Activated CD8-positive, alpha-beta memory T cell treated with anti-CD3 and anti-CD28 coated beads for 4 hours (primary cell): ENCODE data around the gene EVPL.
"Not testable (repeated sequence)": the region's sequence is repeated elsewhere in the genome, so short reads cannot be mapped to it uniquely, and the experiment has no call there.

Source experiments
- DNase-seq, 2 donors: peaks; one replicate each; pipeline ENCODE4 v3.0.0-alpha.2; 2020; ENCODE audit warnings: low read depth in 2 of 2

Gene EVPL

GRCh38 chr17:76048025-76048605 lies 21.0 kb upstream of the EVPL start:
- DNase-seq, result no peak

GRCh38 chr17:76046064-76046463 lies 19.0 kb upstream of the EVPL start:
- DNase-seq, result no peak

- DNase-seq, result not testable (repeated sequence)
These were observed 17.4 kb upstream of the EVPL start for GRCh38 chr17:76044475-76045007.

- not testable (repeated sequence) for DNase-seq
These were observed 15.8 kb upstream of the EVPL start for GRCh38 chr17:76042868-76043267.

- no peak for DNase-seq
These were observed 13.3 kb upstream of the EVPL start for GRCh38 chr17:76040376-76040775.

- DNase-seq, result no peak
These were observed 12.0 kb upstream of the EVPL start for GRCh38 chr17:76039121-76039520.

GRCh38 chr17:76038050-76038449 lies 10.9 kb upstream of the EVPL start:
- no peak for DNase-seq

- DNase-seq, result no peak
These were observed 9.6 kb upstream of the EVPL start for GRCh38 chr17:76036497-76037261.

- no peak for DNase-seq
These were observed 7.6 kb upstream of the EVPL start for GRCh38 chr17:76034428-76035350.

- no peak for DNase-seq
These were observed 6.0 kb upstream of the EVPL start for GRCh38 chr17:76033139-76033538.

- DNase-seq, result no peak
These were observed 5.6 kb upstream of the EVPL start for GRCh38 chr17:76032780-76033108.

- no peak for DNase-seq
These were observed 5.1 kb upstream of the EVPL start for GRCh38 chr17:76032073-76032779.

GRCh38 chr17:76026714-76027158 lies 370 bp downstream of the EVPL start:
- no peak for DNase-seq

GRCh38 chr17:76025294-76025693 lies 1.8 kb downstream of the EVPL start:
- DNase-seq, result no peak

GRCh38 chr17:76024353-76024752 lies 2.8 kb downstream of the EVPL start:
- no peak for DNase-seq

- no peak for DNase-seq
These were observed 3.2 kb downstream of the EVPL start for GRCh38 chr17:76023900-76024237.

GRCh38 chr17:76022973-76023899 lies 3.9 kb downstream of the EVPL start:
- DNase-seq, result no peak

GRCh38 chr17:76022285-76022684 lies 4.8 kb downstream of the EVPL start:
- DNase-seq, result no peak

- no peak for DNase-seq
These were observed 7.2 kb downstream of the EVPL start for GRCh38 chr17:76019833-76020467.

GRCh38 chr17:76018801-76019200 lies 8.3 kb downstream of the EVPL start:
- no peak for DNase-seq
